Fibroblast of skin of back (primary cell): ENCODE measurements around the gene ROBO2.

Experiments
- DNase-seq: peaks from one replicate; pipeline ENCODE4 v3.0.0-alpha.2; 2013

The ROBO2 gene

DNA sequence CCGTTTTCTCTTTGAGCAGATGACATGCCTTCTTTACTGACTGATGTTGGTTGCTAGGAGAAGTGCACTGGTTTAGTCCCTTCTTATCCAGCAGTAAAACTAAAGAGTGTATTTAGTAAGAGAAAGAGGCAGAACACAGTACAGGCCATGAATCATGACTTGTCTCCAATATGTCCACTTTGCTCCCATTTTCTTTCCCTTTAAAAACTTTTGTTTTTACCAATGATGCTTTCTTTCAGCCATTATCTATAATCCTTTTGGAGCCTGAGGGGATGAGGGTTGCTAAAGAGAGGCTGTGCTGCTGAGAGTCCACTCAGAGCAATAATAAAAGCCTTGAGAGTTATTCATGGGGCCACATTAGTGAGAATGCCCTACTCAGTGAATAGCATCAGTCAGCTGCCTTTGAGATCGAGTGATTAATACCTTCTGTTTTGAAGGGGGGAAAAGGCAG, 12.2 kb downstream of the ROBO2 start:
- DNase-seq = no peak

GRCh38 chr3:77052733-77053670, 13.1 kb downstream of the ROBO2 start:
- DNase-seq = peak; percentile 21

- DNase-seq = no peak
These were observed 13.9 kb downstream of the ROBO2 start for GRCh38 chr3:77053795-77054194.

GRCh38 chr3:77055841-77056341, 16.0 kb downstream of the ROBO2 start:
- DNase-seq = peak; percentile 30

GRCh38 chr3:77059354-77059753, 19.5 kb downstream of the ROBO2 start:
- no peak for DNase-seq

DNA sequence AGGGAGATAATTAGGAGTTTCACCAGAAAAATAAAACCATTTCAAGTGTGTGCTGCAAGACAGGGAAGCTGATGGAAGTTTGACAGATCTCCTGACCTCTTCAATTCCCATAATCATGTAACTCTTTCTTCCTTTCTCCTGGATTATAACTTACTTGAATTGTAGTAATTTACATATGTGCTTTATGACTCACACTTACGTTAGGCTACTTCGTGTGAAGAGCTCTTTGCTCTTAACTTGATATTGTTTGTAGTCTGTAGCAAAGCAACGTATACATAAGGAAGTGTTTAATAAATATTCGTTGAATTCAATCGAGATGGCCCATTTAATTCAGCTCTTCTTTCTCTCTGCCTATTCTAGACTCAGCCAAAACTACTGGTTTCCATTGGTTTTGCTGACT, 23.5 kb downstream of the ROBO2 start:
- no peak for DNase-seq

- DNase-seq = no peak
These were observed 25.9 kb downstream of the ROBO2 start for GRCh38 chr3:77065750-77066149.

- no peak for DNase-seq
These were observed 26.9 kb downstream of the ROBO2 start for GRCh38 chr3:77066829-77067228.

DNA sequence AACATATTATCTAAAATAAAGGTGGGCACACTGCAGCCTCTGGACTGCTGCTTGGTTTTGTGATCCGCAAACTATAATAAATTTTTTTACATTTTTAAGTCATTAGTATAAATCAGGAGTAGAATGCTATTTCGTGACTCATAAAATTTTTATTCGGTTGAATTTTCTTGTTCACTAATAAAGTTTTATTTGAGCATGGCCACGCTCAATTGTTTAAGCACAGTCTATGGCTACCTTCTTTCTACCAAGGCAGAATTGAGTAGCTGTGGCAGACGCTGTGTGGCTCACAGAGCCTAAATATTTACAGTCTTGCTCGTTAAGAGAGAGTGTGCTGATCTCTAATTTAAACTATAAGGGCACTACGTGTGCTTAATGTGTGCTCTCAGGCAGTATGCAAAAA, 28.9 kb downstream of the ROBO2 start:
- no peak for DNase-seq

DNA sequence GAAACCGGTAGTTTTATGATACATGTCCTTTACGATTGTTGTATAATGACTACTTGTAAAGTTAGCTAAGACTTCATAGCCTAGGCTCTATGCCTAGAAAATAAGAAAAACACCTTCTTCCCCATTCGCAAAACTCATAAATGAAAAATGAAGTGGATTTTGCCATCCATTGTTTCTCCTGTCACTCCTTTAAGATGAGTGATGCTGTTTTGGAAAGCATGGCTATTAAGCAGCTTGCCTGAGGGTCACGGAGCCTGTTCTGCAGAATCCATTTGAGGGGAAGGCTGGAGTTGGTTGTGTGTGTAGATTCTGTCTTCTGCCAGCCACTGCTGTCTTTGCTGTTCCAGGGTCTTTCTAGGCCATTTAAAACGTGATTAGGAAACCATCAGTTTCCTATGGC, 31.5 kb downstream of the ROBO2 start:
- DNase-seq = no peak

- DNase-seq = no peak
These were observed 31.9 kb downstream of the ROBO2 start for GRCh38 chr3:77071809-77072208.

- no peak for DNase-seq
These were observed 32.3 kb downstream of the ROBO2 start for GRCh38 chr3:77072232-77072631.

DNA sequence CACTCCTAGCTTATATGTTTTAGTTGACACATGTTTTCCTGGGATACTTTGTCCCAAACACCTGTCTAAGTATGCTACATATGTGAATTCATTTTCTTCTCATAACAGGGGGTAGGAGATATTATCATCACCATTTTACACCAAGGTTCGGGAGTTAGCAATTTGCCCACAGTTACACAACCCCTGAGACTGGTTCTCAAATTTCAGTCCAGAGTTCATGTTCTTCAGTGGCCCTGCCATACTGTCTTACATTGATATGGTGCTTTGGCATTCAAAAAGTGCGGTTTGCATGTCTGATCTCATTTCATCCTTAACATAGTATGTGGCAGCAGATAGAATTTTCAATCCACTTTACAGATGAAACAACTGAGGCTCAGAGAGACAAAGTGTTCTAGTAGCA, 38.4 kb downstream of the ROBO2 start:
- DNase-seq = no peak

GRCh38 chr3:77079988-77080610, 40.2 kb downstream of the ROBO2 start:
- DNase-seq = no peak

GRCh38 chr3:77081240-77081661, 41.4 kb downstream of the ROBO2 start:
- peak; percentile 49 for DNase-seq

- DNase-seq = no peak
These were observed 44.6 kb downstream of the ROBO2 start for GRCh38 chr3:77084511-77084910.

- DNase-seq = no peak
These were observed 46.5 kb downstream of the ROBO2 start for GRCh38 chr3:77086408-77086807.

- no peak for DNase-seq
These were observed 51.9 kb downstream of the ROBO2 start for GRCh38 chr3:77091809-77092208.

DNA sequence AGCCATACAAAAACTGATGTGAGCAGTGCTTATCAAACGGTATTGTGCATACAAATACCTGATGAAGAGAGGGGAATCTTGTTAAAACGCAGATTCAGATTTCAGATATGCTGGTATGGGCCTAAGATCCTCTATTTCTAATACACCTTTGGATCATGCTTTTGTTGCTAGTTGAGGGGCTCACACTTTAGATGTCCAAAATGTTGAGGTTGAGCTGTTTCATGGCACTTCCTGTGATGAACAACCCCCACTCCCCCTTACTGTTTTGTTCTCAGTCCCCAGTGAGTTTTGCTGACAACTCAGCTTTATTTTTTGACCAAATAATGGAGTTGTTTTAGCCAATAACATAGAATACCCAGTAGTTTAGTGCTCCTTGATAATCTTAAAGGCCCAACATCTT, 53.2 kb downstream of the ROBO2 start:
- no peak for DNase-seq

- no peak for DNase-seq
These were observed 56.2 kb downstream of the ROBO2 start for GRCh38 chr3:77096145-77096544.

GRCh38 chr3:77096966-77097890, 57.3 kb downstream of the ROBO2 start:
- DNase-seq = peak; percentile 11

DNA sequence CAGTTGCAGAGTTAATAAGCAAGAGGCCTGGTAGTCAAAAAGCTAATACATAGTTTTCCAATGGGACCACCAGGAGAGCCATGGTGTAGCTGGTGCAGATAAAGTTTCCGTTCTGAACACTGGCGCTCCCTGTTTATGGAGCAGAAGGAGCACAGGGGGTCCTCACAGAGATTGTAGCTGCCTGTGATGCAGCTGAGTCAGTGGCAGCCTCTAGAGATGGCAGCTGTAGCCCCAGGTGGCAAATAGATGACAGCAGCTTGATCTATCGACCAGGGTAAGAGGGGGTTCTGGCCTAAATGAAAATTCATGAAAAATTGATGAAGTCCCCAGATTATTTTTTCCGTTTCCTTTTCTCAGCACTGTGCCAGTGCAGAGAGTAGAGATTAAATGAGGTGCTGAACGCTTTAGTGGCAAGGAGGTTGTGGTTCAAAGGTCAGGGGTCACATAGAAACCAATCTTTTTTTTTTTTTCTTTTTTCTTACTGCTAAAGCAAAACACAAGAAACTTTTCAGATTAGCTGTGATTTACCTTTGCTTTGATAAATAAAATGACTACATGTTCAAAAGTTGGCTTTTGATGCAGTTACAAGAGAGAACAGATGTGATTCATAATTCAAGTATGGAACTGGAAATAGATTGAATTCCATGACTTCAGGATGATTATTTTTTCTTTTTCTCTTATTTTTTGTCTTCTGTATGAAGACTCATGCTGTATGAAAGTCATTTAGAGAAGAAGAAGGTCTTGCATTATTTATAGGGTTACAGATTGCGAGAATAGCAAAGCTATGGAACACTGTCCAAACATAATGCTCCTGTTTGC, 63.3 kb downstream of the ROBO2 start:
- peak; percentile 56 for DNase-seq
